Keratinocyte (primary cell): ENCODE results near the gene RBFOX2.

Experiments used
- CTCF ChIP-seq, 3 experiments: IDR thresholded peaks in 1 of 3; conservative IDR thresholded peaks in 1 of 3; optimal IDR thresholded peaks in 1 of 3; 2 replicates in 2 of 3; 3 replicates in 1 of 3; pipeline versions ENCODE3 to v1.5.1; 2011; ENCODE audit warnings: low read length in 3 of 3, mild to moderate bottlenecking in 3 of 3, moderate library complexity in 2 of 3, control low read depth in 1 of 3, inconsistent platforms in 1 of 3; ENCODE audit not compliant: insufficient read depth in 2 of 3; ENCODE audit errors: extremely low read depth in 1 of 3
- EZH2 ChIP-seq: IDR thresholded peaks from one replicate; pipeline ENCODE4 v1.6.1; 2012; ENCODE audit warnings: inconsistent platforms, mild to moderate bottlenecking, low read length, moderate library complexity

- no peak for TF ChIP-seq CTCF (optimal IDR thresholded peaks at IDR 0.05 in 1 of 3, IDR thresholded peaks at IDR 0.05 in 1 of 3, conservative IDR thresholded peaks at IDR 0.05 in 1 of 3; ENCODE audit: extremely low read depth in 1 of 3, insufficient read depth in 2 of 3, low read length in 3 of 3)
- no peak for TF ChIP-seq EZH2
Observed at GRCh38 chr22:35963237-35963810, 65.3 kb downstream of the RBFOX2 start.
